Measurements from ENCODE around the gene PCDH9.
"Not testable (repeated sequence)": the region's sequence is repeated elsewhere in the genome, so short reads cannot be mapped to it uniquely, and the experiment has no call there.

PCDH9 gene

GRCh38 chr13:66296875-66297274 is 933.3 kb downstream of the PCDH9 start:
- no peak for DNase-seq

DNA sequence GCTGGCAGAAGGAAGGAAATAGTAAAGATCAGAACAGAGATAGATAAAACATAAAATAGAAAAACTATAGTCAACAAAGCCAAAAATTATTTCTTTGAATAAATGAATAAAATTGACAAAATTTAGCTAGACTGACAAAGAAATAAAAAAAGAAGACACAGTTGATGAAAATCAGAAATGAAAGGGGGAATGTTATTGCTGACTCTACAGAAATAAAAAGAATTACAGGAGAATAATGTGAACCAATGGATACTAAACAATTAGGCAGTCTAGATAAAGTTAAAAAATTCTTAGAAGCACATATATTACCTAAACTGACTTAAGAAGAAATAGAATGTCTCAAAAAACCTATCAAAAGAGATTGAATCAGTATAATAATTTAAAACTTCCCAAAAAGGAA is 933.8 kb downstream of the PCDH9 start:
- no peak for DNase-seq

GRCh38 chr13:66286806-66287205 is 943.3 kb downstream of the PCDH9 start:
- DNase-seq = not testable (repeated sequence)

DNA sequence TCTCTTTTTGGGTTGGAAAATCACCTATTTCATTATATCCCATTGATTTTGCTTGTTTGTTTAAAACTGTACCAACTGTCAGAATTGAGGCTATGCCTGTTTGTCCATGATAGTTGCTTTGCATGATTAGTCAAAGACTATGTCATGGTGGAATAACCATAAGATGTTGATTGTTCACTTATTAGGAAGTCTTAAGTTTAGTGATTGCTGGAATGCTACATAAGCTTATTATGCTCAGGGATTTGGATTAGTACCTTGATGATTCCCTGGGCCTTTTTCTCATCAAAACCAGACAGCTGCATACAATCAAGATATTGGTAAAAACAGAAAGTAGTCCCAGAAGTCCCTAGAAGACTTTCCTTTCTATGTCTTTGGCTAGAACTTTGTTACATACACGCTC is 954.7 kb downstream of the PCDH9 start:
- no peak for DNase-seq

DNA sequence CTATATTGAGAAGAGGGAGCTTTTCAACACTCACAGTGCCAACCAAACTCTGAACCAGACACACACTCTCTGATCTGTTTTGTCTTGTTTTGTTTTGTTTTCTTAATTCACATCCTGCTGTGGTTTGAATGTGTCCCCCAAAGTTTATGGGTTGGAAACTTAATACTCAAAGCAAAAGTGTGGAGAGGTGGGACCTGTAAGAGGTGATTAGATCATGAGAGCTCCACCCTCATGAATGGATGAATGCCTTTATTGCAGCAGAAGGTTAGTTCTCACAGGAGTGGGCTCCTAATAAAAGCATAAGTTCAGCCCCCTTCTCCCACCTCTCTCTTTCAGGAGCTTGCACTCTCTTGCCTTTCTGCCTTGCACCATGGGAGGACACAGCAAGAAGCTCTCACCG is 957.1 kb downstream of the PCDH9 start:
- no peak for DNase-seq

- no peak for DNase-seq
Measured at GRCh38 chr13:66266761-66267160, 963.4 kb downstream of the PCDH9 start.

- no peak for DNase-seq
Measured at GRCh38 chr13:66266348-66266747, 963.8 kb downstream of the PCDH9 start.

GRCh38 chr13:66265371-66265770 is 964.8 kb downstream of the PCDH9 start:
- DNase-seq = no peak

DNA sequence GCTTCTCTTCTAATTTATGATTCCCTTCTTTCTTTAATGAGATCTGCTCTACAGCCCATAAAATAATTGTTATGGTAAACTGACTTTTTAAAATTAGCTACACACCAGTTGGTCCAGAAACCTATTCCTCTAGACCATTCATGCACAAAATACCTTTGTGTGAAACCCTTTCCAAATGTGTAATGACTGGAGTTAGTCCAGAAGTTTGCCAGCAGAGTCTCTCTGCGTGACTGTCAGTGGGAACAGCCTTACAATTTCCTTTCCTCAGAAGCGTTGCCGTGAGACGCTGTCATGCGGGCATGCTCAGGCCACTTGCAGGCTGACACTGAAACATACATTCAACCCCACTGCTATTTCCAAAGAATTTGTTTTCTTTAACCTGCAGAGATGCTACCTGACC is 965.2 kb downstream of the PCDH9 start:
- no peak for DNase-seq

GRCh38 chr13:66262330-66262729 is 967.8 kb downstream of the PCDH9 start:
- no peak for DNase-seq

DNA sequence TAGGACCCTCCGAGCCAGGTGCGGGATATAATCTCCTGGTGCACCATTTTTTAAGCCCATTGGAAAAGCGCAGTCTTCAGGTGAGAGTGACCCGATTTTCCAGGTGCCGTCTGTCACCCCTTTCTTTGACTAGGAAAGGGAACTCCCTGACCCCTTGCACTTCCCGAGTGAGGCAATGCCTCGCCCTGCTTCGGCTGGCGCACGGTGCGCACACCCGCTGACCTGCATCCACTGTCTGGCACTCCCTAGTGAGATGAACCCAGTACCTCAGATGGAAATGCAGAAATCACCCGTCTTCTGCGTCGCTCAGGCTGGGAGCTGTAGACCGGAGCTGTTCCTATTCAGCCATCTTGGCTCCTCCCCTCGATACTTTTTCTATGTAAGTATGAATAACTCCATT is 970.7 kb downstream of the PCDH9 start:
- DNase-seq = not testable (repeated sequence)
